SK-N-SH (cell line): ENCODE results near the gene DOCK10. TPM values are rescaled to one million over a fixed set of nuclear protein-coding genes. Genes with fewer than 3 reads are reported as not detected.

ENCODE experiments used
- CTCF ChIA-PET: fragments of 300-600, 350-600 bp; formaldehyde crosslinking; extraction: SDS; loops from one replicate; lab custom pipeline; 2021; lab: Yijun Ruan, JAX
- POLR2A ChIA-PET: fragments of 350-600 bp; sonication (Branson Sonifier 250); formaldehyde crosslinking; extraction: SDS; loops from one replicate; lab custom pipeline; 2020; ENCODE audit warnings: antibody characterized with exemption, inconsistent platforms; lab: Yijun Ruan, JAX
- DNase-seq: peaks from one replicate; pipeline ENCODE4 v3.0.0; 2012
- H2AFZ ChIP-seq: fragments of 200-600 bp; sonication (generic); 2 replicates; pipeline ENCODE4 v1.8.1; 2016; ENCODE audit warnings: antibody characterized with exemption, mild to moderate bottlenecking, low read depth
- H3F3A ChIP-seq: fragments of 200-600 bp; sonication (generic); replicated peaks from 2 replicates; pipeline ENCODE3; 2016; ENCODE audit warnings: antibody characterized with exemption, mild to moderate bottlenecking; ENCODE audit not compliant: insufficient read depth
- H3K27ac ChIP-seq, 2 experiments: fragments of 200-500 bp in 1 of 2; fragments of 200-600 bp in 1 of 2; sonication (Bioruptor generic) in 1 of 2; sonication (generic), shearing (Covaris generic) in 1 of 2; 2 replicates each; pipeline versions ENCODE4 v1.5.1 to v1.6.1; 2014 to 2016; ENCODE audit warnings: low read depth in 2 of 2, inconsistent platforms in 1 of 2, low read length in 1 of 2, mild to moderate bottlenecking in 1 of 2, mixed read lengths in 1 of 2
- H3K27me3 ChIP-seq: fragments of 200-600 bp; sonication (generic), shearing (Covaris generic); 2 replicates; pipeline ENCODE4 v1.6.1; 2016; ENCODE audit warnings: mixed run types; ENCODE audit not compliant: insufficient read depth
- H3K36me3 ChIP-seq, 2 experiments: fragments of 200-500 bp in 1 of 2; fragments of 200-600 bp in 1 of 2; sonication (Bioruptor generic) in 1 of 2; sonication (generic) in 1 of 2; replicated peaks in 1 of 2; 2 replicates each; pipeline versions ENCODE3 to v1.5.1; 2014 to 2016; ENCODE audit warnings: low read length in 1 of 2, mild to moderate bottlenecking in 1 of 2; ENCODE audit not compliant: insufficient read depth in 2 of 2, control insufficient read depth in 1 of 2
- H3K4me1 ChIP-seq, 2 experiments: fragments of 200-500 bp in 1 of 2; fragments of 200-600 bp in 1 of 2; sonication (Bioruptor generic) in 1 of 2; sonication (generic), shearing (Covaris generic) in 1 of 2; 2 replicates each; pipeline versions ENCODE4 v1.5.1 to v1.6.1; 2014 to 2016; ENCODE audit warnings: low read depth in 1 of 2, low read length in 1 of 2, mixed run types in 1 of 2; ENCODE audit not compliant: insufficient read depth in 2 of 2, control insufficient read depth in 1 of 2
- H3K4me2 ChIP-seq: fragments of 200-600 bp; sonication (generic), shearing (Covaris generic); 2 replicates; pipeline ENCODE4 v1.6.1; 2017; ENCODE audit warnings: mixed run types
- H3K4me3 ChIP-seq, 2 experiments: fragments of 200-500 bp in 1 of 2; fragments of 200-600 bp in 1 of 2; sonication (Bioruptor generic) in 1 of 2; sonication (generic), shearing (Covaris generic) in 1 of 2; 2 replicates each; pipeline versions ENCODE4 v1.5.1 to v1.8.1; 2014 to 2016; ENCODE audit warnings: low read depth in 2 of 2, inconsistent platforms in 1 of 2, low read length in 1 of 2, mild to moderate bottlenecking in 1 of 2, mixed read lengths in 1 of 2, moderate library complexity in 1 of 2
- H3K79me2 ChIP-seq: fragments of 200-600 bp; sonication (generic); 2 replicates; pipeline ENCODE4 v1.8.1; 2017; ENCODE audit warnings: mild to moderate bottlenecking; ENCODE audit not compliant: insufficient read depth
- H3K9ac ChIP-seq: fragments of 200-600 bp; sonication (generic); 2 replicates; pipeline ENCODE4 v1.6.1; 2017; ENCODE audit warnings: mixed run types
- H3K9me2 ChIP-seq: fragments of 200-600 bp; sonication (generic); 2 replicates; pipeline ENCODE4 v1.6.1; 2017; ENCODE audit warnings: mixed run types
- H3K9me3 ChIP-seq: fragments of 200-600 bp; sonication (generic); 2 replicates; pipeline ENCODE4 v1.6.1; 2017; ENCODE audit warnings: mixed run types, mild to moderate bottlenecking, moderate library complexity
- H4K20me1 ChIP-seq: fragments of 200-600 bp; sonication (generic); 2 replicates; pipeline ENCODE4 v1.6.1; 2017; ENCODE audit warnings: mild to moderate bottlenecking, mixed run types; ENCODE audit not compliant: insufficient read depth
- FOSL2 ChIP-seq: IDR thresholded peaks from 2 replicates; pipeline ENCODE4 v1.4.0; 2012; ENCODE audit warnings: low read depth, mild to moderate bottlenecking, moderate library complexity, borderline replicate concordance
- FOXM1 ChIP-seq: IDR thresholded peaks from 2 replicates; pipeline ENCODE4 v1.4.0; 2012; ENCODE audit warnings: low read depth, mild to moderate bottlenecking
- GATA2 ChIP-seq: sonication (generic); formaldehyde crosslinking; IDR thresholded peaks from 2 replicates; pipeline ENCODE4 v1.5.0; 2020; ENCODE audit warnings: mild to moderate bottlenecking, missing genetic modification reagents
- JUND ChIP-seq: IDR thresholded peaks from 2 replicates; pipeline ENCODE4 v1.4.0; 2012
- MEF2A ChIP-seq: IDR thresholded peaks from 2 replicates; pipeline ENCODE4 v1.4.0; 2012; ENCODE audit warnings: low read depth, borderline replicate concordance
- MXI1 ChIP-seq: IDR thresholded peaks from 2 replicates; pipeline ENCODE4 v1.6.1; 2012; ENCODE audit warnings: mild to moderate bottlenecking, low read depth, low read length, improper control_type of control experiment
- NRF1 ChIP-seq: IDR thresholded peaks from 2 replicates; pipeline ENCODE4 v1.6.1; 2012; ENCODE audit warnings: low read depth, mild to moderate bottlenecking, low read length
- POLR2AphosphoS5 ChIP-seq: IDR thresholded peaks from 2 replicates; pipeline ENCODE4 v1.6.1; 2012; ENCODE audit warnings: low read depth, low read length
- RAD21 ChIP-seq: IDR thresholded peaks from 2 replicates; pipeline ENCODE4 v1.6.1; 2012; ENCODE audit warnings: mild to moderate bottlenecking, low read length
- RCOR1 ChIP-seq: fragments of 150-350 bp; IDR thresholded peaks from 2 replicates; pipeline ENCODE4 v1.6.1; 2017; ENCODE audit warnings: antibody characterized with exemption, low read length
- RXRA ChIP-seq: IDR thresholded peaks from 2 replicates; pipeline ENCODE4 v1.4.0; 2012; ENCODE audit warnings: low read depth, mild to moderate bottlenecking, borderline replicate concordance
- SIN3A ChIP-seq: IDR thresholded peaks from 2 replicates; pipeline ENCODE4 v1.6.1; 2012; ENCODE audit warnings: low read depth, mild to moderate bottlenecking, low read length, moderate library complexity, borderline replicate concordance
- TAF1 ChIP-seq: IDR thresholded peaks from 2 replicates; pipeline ENCODE4 v1.6.1; 2012; ENCODE audit warnings: low read depth, mild to moderate bottlenecking, low read length, moderate library complexity, borderline replicate concordance
- TCF12 ChIP-seq: IDR thresholded peaks from 2 replicates; pipeline ENCODE4 v1.4.0; 2012
- YY1 ChIP-seq: IDR thresholded peaks from 2 replicates; pipeline ENCODE4 v1.4.0; 2012; ENCODE audit warnings: low read depth, mild to moderate bottlenecking
- WGBS: methylation state at CpG from one replicate; pipeline ENCODE4 v1.1.6; 2017; ENCODE audit warnings: low lambda C conversion rate; 5-methylcytosine and 5-hydroxymethylcytosine counted together
- polyA plus RNA-seq, 3 experiments: library from polyadenylated mRNA; depleted of rRNA; stranded (reverse); fragments of >200 nt; gene quantifications; 2 replicates each; pipeline ENCODE4 v1.2.3, GENCODE V29; 2012
- TF ChIP-seq, protein P1 (sequence below): IDR thresholded peaks from 2 replicates; pipeline ENCODE4 v1.6.1; 2012; ENCODE audit warnings: mild to moderate bottlenecking, low read depth, low read length, moderate library complexity
- TF ChIP-seq, protein P2 (sequence below): IDR thresholded peaks from 2 replicates; pipeline ENCODE4 v1.4.0; 2012; ENCODE audit warnings: low read depth, borderline replicate concordance
- TF ChIP-seq, protein P3 (sequence below): fragments of 200-600 bp; sonication (generic); IDR thresholded peaks from 2 replicates; pipeline ENCODE4 v1.6.1; 2017; ENCODE audit warnings: antibody characterized with exemption, mild to moderate bottlenecking, moderate library complexity
- TF ChIP-seq, protein P4 (sequence below): IDR thresholded peaks from 2 replicates; pipeline ENCODE4 v1.4.0; 2012; ENCODE audit warnings: low read depth, borderline replicate concordance

The DOCK10 gene
- polyA plus RNA-seq, 1 of the 3 experiments (the other 2 are of a cell fraction) = 24.1 TPM

DNA sequence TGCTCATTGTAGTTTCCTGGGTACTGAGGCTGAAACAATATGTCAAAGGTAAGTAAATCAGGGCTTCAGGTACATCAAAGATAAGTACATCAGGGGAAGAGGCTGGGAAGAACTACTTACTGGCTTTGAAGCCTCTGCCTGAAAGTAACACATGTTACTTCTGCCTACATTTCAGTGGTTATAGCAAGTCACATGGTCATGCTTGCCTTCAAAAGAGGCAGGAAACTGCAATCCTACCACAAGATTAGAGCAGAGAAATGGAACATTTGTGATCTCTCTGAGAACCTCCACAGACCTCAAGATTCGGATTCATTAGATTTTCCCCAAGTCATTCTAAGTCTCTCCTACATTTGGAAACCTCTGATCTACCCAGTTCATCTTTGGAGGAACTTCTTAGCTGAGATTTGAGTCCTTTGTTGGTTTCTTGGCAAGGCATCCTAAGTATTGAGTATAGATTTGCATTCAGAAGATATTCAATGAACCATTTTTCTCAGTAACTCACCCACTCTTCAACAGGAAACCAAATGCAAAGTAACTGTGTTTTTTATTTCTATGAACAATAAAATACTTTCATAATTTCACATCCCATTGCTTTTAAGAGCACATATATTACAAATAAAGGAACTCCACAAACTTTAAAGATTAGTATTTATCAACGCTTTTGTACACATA is 277.6 kb downstream of the DOCK10 start:
- POLR2A ChIA-PET = no interaction called here
- Histone ChIP-seq H3K4me2 (no peak overlapping the region), H3K27me3 (no peaks in the 10 kb centered on the region), H3K4me1 (no peaks in the 10 kb centered on the region), H3K27ac (no peak overlapping the region), H3K9ac (no peak overlapping the region), H2AFZ (no peak overlapping the region), H3K4me3 (no peak overlapping the region), H3K9me3 (no peaks in the 10 kb centered on the region), H4K20me1 (no peaks in the 10 kb centered on the region), H3K79me2 (no peaks in the 10 kb centered on the region), H3K9me2 (no peaks in the 10 kb centered on the region), H3F3A (no peaks in the 10 kb centered on the region), H3K36me3 (peaks cover 16 to 61% of the 10 kb centered on the region in 2 experiments)
- CTCF ChIA-PET = interaction anchor here (1.4 to 1.5 kb wide), 2 partner anchors 13 to 14 kb away, joined by 4 to 6 read pairs; no protein-coding TSS in a partner anchor
- WGBS = 96% methylated on average over 2 of the region's 2 CpGs
- no peak for DNase-seq
- TF ChIP-seq MEF2A = no peak
- TF ChIP-seq TCF12 = no peak
- TF ChIP-seq, protein P1, sequence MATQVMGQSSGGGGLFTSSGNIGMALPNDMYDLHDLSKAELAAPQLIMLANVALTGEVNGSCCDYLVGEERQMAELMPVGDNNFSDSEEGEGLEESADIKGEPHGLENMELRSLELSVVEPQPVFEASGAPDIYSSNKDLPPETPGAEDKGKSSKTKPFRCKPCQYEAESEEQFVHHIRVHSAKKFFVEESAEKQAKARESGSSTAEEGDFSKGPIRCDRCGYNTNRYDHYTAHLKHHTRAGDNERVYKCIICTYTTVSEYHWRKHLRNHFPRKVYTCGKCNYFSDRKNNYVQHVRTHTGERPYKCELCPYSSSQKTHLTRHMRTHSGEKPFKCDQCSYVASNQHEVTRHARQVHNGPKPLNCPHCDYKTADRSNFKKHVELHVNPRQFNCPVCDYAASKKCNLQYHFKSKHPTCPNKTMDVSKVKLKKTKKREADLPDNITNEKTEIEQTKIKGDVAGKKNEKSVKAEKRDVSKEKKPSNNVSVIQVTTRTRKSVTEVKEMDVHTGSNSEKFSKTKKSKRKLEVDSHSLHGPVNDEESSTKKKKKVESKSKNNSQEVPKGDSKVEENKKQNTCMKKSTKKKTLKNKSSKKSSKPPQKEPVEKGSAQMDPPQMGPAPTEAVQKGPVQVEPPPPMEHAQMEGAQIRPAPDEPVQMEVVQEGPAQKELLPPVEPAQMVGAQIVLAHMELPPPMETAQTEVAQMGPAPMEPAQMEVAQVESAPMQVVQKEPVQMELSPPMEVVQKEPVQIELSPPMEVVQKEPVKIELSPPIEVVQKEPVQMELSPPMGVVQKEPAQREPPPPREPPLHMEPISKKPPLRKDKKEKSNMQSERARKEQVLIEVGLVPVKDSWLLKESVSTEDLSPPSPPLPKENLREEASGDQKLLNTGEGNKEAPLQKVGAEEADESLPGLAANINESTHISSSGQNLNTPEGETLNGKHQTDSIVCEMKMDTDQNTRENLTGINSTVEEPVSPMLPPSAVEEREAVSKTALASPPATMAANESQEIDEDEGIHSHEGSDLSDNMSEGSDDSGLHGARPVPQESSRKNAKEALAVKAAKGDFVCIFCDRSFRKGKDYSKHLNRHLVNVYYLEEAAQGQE = no peak
- TF ChIP-seq POLR2AphosphoS5 = no peak
- TF ChIP-seq FOSL2 = no peak
- TF ChIP-seq, protein P2, sequence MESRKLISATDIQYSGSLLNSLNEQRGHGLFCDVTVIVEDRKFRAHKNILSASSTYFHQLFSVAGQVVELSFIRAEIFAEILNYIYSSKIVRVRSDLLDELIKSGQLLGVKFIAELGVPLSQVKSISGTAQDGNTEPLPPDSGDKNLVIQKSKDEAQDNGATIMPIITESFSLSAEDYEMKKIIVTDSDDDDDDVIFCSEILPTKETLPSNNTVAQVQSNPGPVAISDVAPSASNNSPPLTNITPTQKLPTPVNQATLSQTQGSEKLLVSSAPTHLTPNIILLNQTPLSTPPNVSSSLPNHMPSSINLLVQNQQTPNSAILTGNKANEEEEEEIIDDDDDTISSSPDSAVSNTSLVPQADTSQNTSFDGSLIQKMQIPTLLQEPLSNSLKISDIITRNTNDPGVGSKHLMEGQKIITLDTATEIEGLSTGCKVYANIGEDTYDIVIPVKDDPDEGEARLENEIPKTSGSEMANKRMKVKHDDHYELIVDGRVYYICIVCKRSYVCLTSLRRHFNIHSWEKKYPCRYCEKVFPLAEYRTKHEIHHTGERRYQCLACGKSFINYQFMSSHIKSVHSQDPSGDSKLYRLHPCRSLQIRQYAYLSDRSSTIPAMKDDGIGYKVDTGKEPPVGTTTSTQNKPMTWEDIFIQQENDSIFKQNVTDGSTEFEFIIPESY = no peak
- TF ChIP-seq, protein P3, sequence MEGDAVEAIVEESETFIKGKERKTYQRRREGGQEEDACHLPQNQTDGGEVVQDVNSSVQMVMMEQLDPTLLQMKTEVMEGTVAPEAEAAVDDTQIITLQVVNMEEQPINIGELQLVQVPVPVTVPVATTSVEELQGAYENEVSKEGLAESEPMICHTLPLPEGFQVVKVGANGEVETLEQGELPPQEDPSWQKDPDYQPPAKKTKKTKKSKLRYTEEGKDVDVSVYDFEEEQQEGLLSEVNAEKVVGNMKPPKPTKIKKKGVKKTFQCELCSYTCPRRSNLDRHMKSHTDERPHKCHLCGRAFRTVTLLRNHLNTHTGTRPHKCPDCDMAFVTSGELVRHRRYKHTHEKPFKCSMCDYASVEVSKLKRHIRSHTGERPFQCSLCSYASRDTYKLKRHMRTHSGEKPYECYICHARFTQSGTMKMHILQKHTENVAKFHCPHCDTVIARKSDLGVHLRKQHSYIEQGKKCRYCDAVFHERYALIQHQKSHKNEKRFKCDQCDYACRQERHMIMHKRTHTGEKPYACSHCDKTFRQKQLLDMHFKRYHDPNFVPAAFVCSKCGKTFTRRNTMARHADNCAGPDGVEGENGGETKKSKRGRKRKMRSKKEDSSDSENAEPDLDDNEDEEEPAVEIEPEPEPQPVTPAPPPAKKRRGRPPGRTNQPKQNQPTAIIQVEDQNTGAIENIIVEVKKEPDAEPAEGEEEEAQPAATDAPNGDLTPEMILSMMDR = no peak
- TF ChIP-seq TAF1 = no peak
- no peak for TF ChIP-seq NRF1
- no peak for TF ChIP-seq MXI1
- TF ChIP-seq RCOR1 = no peak
- TF ChIP-seq, protein P4, sequence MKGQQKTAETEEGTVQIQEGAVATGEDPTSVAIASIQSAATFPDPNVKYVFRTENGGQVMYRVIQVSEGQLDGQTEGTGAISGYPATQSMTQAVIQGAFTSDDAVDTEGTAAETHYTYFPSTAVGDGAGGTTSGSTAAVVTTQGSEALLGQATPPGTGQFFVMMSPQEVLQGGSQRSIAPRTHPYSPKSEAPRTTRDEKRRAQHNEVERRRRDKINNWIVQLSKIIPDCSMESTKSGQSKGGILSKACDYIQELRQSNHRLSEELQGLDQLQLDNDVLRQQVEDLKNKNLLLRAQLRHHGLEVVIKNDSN = no peak
- no peak for TF ChIP-seq FOXM1
- no peak for TF ChIP-seq JUND
- no peak for TF ChIP-seq YY1
- TF ChIP-seq RXRA = no peak
- TF ChIP-seq SIN3A = no peak
- TF ChIP-seq GATA2 (CRISPR knock-in tag) = no peak
- TF ChIP-seq RAD21 = no peak
